ENCODE measurements around the gene DLG5. TPM values are rescaled to one million over a fixed set of nuclear protein-coding genes. Genes with fewer than 3 reads are reported as not detected.

Gene DLG5
- total RNA-seq, 1 experiment from 2014 or later = 28.4 TPM

- peak; percentile 15 for DNase-seq (ENCODE audit: low read depth)
Measured at GRCh38 chr10:77911535-77912123, 14.9 kb downstream of the DLG5 start.

GRCh38 chr10:77910524-77911145 is 15.9 kb downstream of the DLG5 start:
- DNase-seq (ENCODE audit: low read depth) = no peak

DNA sequence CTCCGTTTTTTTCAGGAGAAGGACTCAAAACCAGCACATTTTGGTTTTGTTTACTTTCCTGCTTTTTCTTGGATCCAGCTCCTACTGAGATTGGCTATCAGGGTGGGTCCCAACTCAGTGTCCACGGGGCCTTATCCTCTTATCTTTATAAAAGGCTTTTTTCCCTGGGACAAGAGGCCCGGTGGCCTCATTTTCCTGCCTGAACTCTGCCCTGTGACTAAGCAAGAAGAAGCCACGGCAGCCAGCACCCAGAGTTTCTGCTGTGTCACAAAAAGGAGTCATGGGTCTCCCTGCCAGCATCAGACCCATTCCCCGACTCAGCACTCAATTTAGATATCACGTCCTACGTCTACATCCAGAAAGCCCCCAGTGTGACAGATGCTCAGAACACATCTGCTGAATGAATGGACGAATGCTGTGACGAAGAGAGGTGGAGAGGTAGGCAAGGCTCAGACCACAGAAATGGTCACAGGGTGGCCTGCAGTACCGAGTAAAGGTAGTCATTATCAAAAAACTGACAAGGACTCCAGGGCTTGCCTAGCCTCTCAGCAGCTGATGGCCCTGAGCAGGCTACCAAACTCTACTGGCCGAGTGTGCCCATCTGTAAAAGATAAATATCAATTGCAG is 16.7 kb downstream of the DLG5 start:
- DNase-seq (ENCODE audit: low read depth) = peak; percentile 55

DNA sequence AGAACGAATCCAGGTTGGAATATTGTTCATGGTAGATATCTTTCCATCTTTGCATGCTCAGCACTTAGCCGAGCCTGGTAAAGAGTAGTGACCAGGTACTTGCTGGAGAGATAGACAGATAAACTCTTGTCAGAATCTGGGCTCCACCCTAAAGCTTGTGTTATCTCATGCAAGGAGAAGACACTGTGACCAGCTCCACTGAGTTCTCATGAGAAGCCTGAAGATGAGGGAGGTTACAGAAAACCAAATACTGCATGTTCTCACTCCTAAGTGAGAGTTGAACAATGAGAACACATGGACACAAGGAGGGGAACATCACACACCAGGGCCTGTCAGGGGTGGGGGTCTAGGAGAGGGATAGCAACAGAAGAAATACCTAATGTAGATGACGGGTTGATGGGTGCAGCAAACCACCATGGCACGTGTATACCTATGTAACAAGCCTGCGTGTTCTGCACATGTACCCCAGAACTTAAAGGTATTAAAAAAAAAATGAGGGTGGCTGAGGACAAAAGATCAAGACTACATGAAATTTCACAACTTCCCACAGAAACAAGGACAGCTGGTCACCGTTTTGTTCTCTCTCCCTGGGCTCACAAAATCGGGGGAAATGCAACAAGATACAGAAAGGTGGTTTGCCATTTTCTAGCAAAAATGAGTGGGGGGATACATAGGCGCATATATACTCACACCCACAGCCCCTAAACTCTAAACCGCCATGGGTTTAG is 17.4 kb downstream of the DLG5 start:
- no peak for DNase-seq (ENCODE audit: low read depth)

GRCh38 chr10:77907900-77908717 is 18.4 kb downstream of the DLG5 start:
- no peak for DNase-seq (ENCODE audit: low read depth)

DNA sequence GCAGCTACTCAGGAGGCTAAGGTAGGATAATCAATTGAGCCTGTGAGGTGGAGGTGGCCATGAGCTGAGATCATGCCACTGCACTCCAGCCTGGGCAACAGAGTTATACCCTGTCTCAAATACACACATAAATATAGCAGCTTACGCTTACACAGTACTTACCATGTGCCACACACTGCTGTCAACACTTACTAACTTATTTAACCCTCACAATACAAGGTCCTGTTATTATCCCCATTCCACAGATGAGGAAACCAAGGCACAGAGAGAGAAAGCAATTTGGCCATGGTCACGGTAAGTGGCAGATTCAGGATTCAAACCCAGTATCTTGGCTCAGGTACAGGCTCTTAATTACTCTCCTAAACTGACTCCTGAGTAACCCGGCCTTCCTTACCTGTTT is 19.1 kb downstream of the DLG5 start:
- DNase-seq (ENCODE audit: low read depth) = no peak

DNA sequence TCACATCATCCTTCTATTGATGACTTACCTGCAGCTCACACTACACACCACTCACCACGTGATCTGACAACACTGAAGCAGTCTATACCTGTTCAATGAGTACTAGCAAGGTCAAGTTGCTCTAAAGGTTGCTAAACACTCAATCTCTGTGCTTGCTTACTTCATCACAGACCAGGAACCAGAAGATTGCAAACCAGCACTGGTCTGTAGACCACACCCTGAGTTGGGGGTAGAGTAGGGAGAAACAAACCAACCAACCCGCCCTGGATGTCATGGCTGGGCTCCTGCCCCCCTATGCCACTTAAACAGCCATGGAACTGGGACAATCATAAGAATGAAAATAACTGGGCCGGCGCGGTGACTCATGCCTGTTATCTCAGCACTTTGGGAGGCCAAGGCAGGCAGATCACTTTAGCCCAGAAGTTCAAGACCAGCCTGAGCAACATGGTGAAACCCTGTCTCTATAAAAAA is 19.6 kb downstream of the DLG5 start:
- DNase-seq (ENCODE audit: low read depth) = no peak

DNA sequence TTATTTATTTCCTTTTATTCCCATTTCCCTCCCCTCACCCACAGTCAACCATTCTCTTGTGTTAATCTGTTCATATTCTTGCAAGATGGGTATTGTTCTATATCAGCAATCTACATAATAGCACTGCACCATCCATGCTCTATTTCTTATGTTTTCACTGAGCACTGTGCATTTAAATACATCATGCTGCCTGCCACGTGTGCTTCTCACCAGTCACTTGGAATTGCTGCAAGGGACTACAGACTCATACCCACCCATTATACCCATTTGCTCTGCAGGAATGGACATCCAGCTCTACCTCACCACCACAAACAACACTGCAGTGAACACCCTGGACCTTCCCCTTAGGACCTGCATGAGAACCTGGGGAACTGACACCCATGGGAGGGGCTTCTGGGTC is 20.8 kb downstream of the DLG5 start:
- no peak for DNase-seq (ENCODE audit: low read depth)

DNA sequence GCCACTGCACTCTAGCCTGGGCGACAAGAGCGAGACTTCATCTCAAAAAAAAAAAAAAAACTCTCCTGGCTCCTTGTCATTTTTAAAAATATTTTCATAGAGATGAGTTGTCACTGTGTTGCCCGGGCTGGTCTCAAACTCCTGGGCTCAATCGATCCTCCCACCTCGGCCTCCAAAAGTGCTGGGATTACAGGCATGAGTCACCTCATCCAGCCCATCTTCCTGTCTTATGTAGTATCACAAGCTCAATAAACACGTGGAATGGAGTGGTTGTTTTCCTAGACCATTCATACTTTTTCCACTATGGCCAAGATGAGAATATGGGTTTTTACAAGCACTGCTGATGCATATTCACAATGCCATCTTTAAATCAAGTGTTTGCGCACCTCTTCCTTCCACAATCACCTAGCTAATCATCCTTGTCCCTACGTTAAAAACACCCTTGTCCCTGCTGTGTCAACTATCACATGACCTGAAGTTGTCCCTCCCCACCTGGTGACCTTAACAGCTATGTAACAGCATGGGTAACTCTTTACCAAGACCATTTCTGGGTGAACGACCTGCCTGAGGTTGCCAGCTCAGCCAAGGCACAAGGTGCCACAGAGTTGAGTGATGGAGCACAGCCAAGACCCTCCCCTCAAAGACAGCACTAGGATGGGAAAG is 21.3 kb downstream of the DLG5 start:
- DNase-seq (ENCODE audit: low read depth) = peak; percentile 41

DNA sequence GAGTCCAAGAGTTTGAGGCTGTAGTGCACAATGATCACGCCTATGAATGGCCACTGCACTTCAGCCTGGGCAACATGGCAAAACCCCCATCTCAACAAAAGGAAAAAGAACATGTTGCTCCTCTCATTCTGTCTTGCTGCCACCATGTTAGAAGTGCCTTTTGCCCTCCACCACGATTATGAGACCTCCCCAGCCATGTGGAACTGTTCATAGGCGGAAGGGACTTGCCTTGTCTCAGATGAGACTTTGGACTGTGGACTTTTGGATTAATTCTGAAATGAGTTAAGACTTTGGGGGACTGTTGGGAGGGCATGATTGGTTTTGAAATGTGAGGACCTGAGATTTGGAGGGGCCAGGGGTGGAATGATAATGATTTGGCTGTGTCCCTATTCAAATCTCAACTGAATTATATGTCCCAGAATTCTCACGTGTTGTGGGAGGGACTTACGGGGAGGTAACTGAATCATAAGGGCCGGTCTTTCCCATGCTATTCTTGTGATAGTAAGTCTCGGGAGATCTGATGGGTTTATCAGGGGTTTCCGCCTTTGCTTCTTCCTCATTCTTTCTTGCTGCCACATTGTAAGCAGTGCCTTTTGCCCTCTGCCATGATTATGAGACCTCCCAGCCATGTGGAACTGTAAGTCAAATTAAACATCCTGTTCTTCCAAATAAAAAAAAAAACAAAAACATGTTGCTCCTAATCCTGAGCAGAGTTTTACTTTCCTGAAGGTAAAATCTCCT is 22.3 kb downstream of the DLG5 start:
- DNase-seq (ENCODE audit: low read depth) = no peak

- no peak for DNase-seq (ENCODE audit: low read depth)
Measured at GRCh38 chr10:77902159-77902558, 24.4 kb downstream of the DLG5 start.

DNA sequence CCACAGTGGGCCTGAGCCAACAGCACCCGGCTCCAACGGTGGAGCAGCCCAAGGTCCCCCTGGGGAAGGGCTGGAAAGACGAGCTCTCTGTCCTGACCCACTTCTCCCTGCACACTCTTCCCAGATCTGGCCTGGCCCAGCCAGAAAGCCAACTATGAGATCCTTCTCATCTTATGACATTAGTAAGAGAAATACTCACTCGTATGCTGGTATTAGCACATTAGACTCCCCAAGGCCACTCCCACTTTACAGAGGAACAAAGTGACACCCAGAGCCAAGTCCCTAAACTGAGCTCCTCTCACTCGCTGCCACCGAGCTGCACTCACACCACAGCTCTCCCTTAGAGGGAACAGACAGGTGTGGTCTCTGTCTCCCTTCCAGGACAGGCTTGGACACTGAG is 24.8 kb downstream of the DLG5 start:
- DNase-seq (ENCODE audit: low read depth) = no peak

- no peak for DNase-seq (ENCODE audit: low read depth)
Measured at GRCh38 chr10:77899690-77900089, 26.9 kb downstream of the DLG5 start.

- DNase-seq (ENCODE audit: low read depth) = peak; percentile 89
Measured at GRCh38 chr10:77899080-77899477, 27.5 kb downstream of the DLG5 start.

DNA sequence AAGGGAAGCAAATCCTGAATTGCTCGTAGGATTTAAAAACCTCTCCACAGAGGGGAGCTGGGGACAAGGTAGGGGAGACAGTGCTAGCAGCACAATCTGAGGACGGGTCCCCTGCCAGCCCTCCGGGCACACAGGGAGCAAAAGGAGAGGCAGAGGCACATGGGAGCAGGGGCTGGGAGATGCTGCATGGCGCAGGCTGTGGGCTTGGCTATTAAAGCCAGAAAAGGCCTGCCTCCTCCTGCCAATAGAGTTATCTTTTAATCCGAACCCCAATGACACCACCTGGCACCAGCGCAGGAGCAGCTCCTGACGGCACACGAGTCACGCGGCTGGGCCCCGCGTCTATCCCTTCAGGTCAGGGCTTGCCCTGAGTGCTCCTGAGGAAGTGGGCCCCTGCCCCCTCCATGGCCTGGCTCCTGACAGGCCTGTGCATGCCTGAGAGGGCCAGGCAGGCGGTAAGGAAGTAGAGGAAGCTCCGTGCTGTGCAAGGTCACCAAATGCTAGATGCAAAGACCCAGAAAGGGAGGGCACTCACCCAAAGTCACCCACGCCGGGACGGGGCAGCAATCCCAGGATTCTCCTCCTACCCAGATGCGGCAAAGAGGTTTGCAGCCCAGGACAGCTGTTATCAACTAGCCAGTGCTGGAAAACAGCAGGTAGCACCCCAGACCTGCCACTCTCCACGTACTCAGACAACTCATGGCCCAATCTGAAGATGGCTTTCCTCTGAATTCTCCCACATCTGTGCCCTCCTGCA is 28.1 kb downstream of the DLG5 start:
- no peak for DNase-seq (ENCODE audit: low read depth)

DNA sequence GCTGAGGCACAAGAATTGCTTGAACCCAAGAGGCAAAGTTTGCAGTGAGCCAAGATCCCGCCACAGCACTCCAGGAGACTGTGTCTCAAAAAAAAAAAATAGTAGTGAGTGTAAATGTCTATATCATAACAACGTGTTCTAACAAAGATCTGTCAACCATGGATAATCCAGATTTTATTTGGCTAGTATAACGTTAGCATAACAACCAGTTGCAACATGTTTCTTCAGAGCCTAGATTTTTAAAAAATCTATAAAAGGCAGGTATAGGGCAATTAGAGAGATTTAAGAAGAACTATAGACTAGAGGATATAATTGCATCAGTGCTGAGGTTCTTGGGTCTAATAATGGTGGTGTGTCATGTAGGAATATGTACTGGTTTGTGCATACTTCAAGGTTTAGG is 30.5 kb downstream of the DLG5 start:
- DNase-seq (ENCODE audit: low read depth) = no peak

DNA sequence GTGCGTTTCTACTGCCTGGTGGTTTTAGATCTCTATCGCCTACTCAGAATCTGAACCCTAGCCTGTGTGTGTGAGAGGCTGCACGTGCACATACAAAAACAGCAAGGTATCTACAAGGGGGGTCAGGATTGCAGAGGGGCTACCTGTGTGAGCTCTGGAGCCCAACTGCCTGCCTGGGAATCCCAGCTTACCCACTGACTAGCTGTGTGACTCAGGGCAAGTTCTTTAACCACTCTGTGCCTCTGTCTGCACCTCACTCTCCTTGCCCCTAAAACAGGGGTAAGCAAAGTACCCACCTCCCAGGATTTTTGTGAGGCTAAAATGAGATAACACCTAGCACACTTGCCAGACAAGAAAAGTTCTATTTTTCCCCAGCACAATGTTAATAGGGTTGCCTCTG is 32.5 kb downstream of the DLG5 start:
- DNase-seq (ENCODE audit: low read depth) = no peak

- DNase-seq (ENCODE audit: low read depth) = no peak
Measured at GRCh38 chr10:77893386-77893785, 33.2 kb downstream of the DLG5 start.

- no peak for DNase-seq (ENCODE audit: low read depth)
Measured at GRCh38 chr10:77892761-77893160, 33.8 kb downstream of the DLG5 start.

All from HT1080 (cell line).